Measurements from ENCODE around the gene RPL35.

- TF ChIP-seq CTCF (IDR thresholded peaks at IDR 0.05) (no peak), POLR2A (IDR thresholded peaks at IDR 0.05) (no peak)
Measured at GRCh38 chr9:124869466-124869985, 7.8 kb upstream of the RPL35 start.
